Gastrocnemius medialis (tissue), 4 donors: Measurements from ENCODE around the gene WDR7. TPM values are rescaled to one million over a fixed set of nuclear protein-coding genes. Genes with fewer than 3 reads are reported as not detected.

Source experiments
- ATAC-seq, 2 donors: fragments of 150-250 bp; one replicate each; pipeline ENCODE4 v1.9.1; 2016
- DNase-seq, 2 donors: peaks; one replicate each; pipeline ENCODE4 v3.0.0-alpha.2; 2019
- H3K27ac ChIP-seq, 4 donors: fragments of 200-600 bp; sonication (generic); 1 replicate in 1 of 4; 2 replicates in 3 of 4; pipeline ENCODE4 v1.5.1; 2016 to 2018; ENCODE audit warnings: mild to moderate bottlenecking in 2 of 4, moderate library complexity in 1 of 4
- H3K27me3 ChIP-seq, 3 donors: fragments of 200-600 bp; sonication (generic) in 2 of 3; 1 replicate in 1 of 3; 2 replicates in 2 of 3; pipeline versions ENCODE4 v1.5.1 to v1.6.0; 2016 to 2019; ENCODE audit warnings: mild to moderate bottlenecking in 1 of 3, moderate library complexity in 1 of 3
- H3K36me3 ChIP-seq, 2 donors: fragments of 200-600 bp; sonication (generic) in 1 of 2; one replicate each; pipeline ENCODE4 v1.5.1; 2017 to 2018
- H3K4me1 ChIP-seq, 2 donors: fragments of 200-600 bp; sonication (generic) in 1 of 2; one replicate each; pipeline ENCODE4 v1.5.1; 2016 to 2017; ENCODE audit warnings: mild to moderate bottlenecking in 2 of 2
- H3K4me3 ChIP-seq, 4 donors: fragments of 200-600 bp; sonication (generic) in 3 of 4; 1 replicate in 1 of 4; 2 replicates in 3 of 4; pipeline ENCODE4 v1.5.1; 2016 to 2019; ENCODE audit warnings: mild to moderate bottlenecking in 2 of 4
- H3K9me3 ChIP-seq, 3 donors: fragments of 200-600 bp; sonication (generic) in 2 of 3; 1 replicate in 1 of 3; 2 replicates in 2 of 3; pipeline ENCODE4 v1.5.1; 2016 to 2019
- CTCF ChIP-seq, 5 experiments: fragments of 450-650 bp in 3 of 5; fragments of 200-600 bp in 2 of 5; sonication (generic) in 2 of 5; IDR thresholded peaks in 4 of 5; conservative IDR thresholded peaks in 1 of 5; 1 replicate in 4 of 5; 2 replicates in 1 of 5; pipeline ENCODE4 v1.5.1; 2016 to 2019; ENCODE audit warnings: antibody characterized with exemption in 5 of 5, mild to moderate bottlenecking in 3 of 5, moderate library complexity in 3 of 5
- POLR2A ChIP-seq, 2 donors: fragments of 450-650 bp; IDR thresholded peaks; one replicate each; pipeline ENCODE4 v1.6.1; 2017; ENCODE audit warnings: antibody characterized with exemption in 2 of 2, mild to moderate bottlenecking in 2 of 2, moderate library complexity in 2 of 2
- in situ Hi-C, 4 donors: fragments of 200-750 bp; cut with MboI; loops; one replicate each; pipeline versions ENCODE4 v1.15.0 to v1.8.0; 2017; ENCODE audit warnings: low sequenced_read_pairs in 4 of 4
- intact Hi-C: fragments of 100-400 bp; cut with DNase I; formaldehyde crosslinking; loops from one replicate; pipeline ENCODE4 v1.15.1; 2023; ENCODE audit warnings: low total_unique reads
- total RNA-seq, 4 donors: library from RNA; depleted of rRNA; stranded (reverse); fragments of >200 nt; gene quantifications; one replicate each; pipeline versions ENCODE4 v1.1.0 to v1.2.3, GENCODE V29; 2016

WDR7 gene
- total RNA-seq, 4 donors from 2014 or later: 20.5 to 24.2 (median 21.8) TPM

DNA sequence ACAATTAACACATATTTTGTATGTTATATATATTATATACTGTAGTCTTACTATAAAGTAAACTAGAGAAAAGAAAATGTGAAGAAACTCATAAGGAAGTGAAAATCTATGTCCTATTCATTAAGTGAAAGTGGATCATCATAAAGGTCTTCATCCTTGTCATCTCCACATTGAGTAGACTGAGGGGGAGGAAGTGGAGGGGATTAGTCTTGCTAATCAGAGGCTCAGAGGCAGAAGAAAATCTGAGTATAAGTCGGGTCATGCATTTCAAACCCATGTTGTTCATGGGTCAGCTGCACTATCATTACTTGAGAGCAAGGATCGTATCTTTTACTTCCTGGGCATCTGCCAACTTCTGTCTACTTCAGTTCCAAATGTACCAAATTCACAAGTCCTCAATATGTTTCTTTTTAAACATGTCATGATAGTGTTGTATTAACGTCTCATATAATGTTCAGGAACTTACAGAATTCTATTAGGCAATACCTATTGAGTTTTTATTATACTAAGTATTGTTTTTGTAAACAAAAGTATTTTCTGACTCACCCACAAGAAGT is 286.8 kb downstream of the WDR7 start:
- DNase-seq: no peak
- in situ Hi-C loops (no loop called here), intact Hi-C loops (no loop called here)
- Histone ChIP-seq H3K27ac (no peak overlapping the region), H3K36me3 (peaks cover 0 to 4% of the 10 kb centered on the region in 2 donors), H3K4me3 (no peak overlapping the region), H3K4me1 (no peaks in the 10 kb centered on the region), H3K27me3 (no peaks in the 10 kb centered on the region), H3K9me3 (no peaks in the 10 kb centered on the region)
- TF ChIP-seq CTCF (IDR thresholded peaks at IDR 0.05 in 4 of 5, conservative IDR thresholded peaks at IDR 0.05 in 1 of 5): no peak
- no peak for TF ChIP-seq POLR2A (IDR thresholded peaks at IDR 0.05)
- no peak for ATAC-seq

DNA sequence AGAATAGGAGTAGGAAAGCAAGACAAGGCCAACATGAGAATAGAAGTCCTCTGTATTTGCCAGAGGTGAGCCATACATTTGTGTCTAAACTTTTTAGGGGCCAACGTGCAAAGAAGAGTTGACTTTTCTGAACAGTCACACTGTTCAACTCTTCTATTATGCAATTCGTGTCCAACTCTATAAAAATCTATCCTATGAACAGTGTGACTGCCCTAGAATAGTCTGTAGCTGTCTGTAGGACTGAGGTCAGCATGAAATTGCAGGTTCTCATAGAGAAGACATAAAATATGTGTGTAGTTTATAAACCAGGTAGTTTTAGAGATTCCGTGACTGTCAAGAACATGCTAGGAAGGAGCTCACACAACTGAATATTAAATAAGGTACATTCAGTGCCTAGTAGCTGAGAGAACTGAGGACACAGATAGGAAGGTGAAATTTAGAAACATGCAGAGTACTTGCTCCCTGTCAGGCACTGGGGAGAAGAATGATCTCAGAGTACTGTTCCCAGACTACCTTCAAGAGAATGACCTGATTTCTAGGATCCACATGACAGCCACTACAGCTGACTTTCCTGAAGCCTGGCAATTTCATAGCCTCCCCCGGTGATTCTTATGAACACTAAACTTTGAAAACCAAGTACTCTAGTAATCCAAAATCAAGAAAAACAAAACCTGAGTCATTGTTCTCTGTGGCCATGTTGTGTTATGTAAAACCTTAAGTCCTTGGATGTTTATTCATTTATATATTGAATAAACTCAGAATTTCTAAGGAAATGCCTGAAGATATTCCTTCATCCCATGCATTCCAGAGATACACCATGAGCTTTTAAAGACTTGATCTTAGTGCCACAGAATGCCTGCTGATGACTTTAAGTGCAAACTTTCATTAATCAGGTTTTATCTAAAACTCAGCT is 294.3 kb downstream of the WDR7 start:
- Histone ChIP-seq H3K4me1 (no peaks in the 10 kb centered on the region), H3K36me3 (no peaks in the 10 kb centered on the region), H3K9me3 (no peaks in the 10 kb centered on the region), H3K4me3 (no peak overlapping the region), H3K27ac (no peak overlapping the region), H3K27me3 (no peaks in the 10 kb centered on the region)
- intact Hi-C loops: no loop called here
- ATAC-seq (no peak), DNase-seq (no peak)
- TF ChIP-seq CTCF (IDR thresholded peaks at IDR 0.05 in 4 of 5, conservative IDR thresholded peaks at IDR 0.05 in 1 of 5) (no peak), POLR2A (IDR thresholded peaks at IDR 0.05) (no peak)
- in situ Hi-C loops: no loop called here

- intact Hi-C loops (no loop called here), in situ Hi-C loops (no loop called here)
- no peaks in the 10 kb centered on the region for H3K9me3 ChIP-seq
- H3K27me3 ChIP-seq: no peaks in the 10 kb centered on the region
- no peak for TF ChIP-seq POLR2A (IDR thresholded peaks at IDR 0.05)
- no peak for TF ChIP-seq CTCF (IDR thresholded peaks at IDR 0.05 in 4 of 5, conservative IDR thresholded peaks at IDR 0.05 in 1 of 5)
- no peaks in the 10 kb centered on the region for H3K4me1 ChIP-seq
- H3K36me3 ChIP-seq: no peaks in the 10 kb centered on the region
- H3K4me3 ChIP-seq: no peak overlapping the region
- no peak for DNase-seq
- ATAC-seq: no peak
- H3K27ac ChIP-seq: no peak overlapping the region
Measured at GRCh38 chr18:56947236-56947635, 296.1 kb downstream of the WDR7 start.

- DNase-seq (no peak), ATAC-seq (no peak)
- no peak overlapping the region for H3K4me3 ChIP-seq
- in situ Hi-C loops (loop anchor here in 1 of 4 donors (25.0 kb wide), 1 partner anchor 110 kb away; no protein-coding TSS in a partner anchor), intact Hi-C loops (no loop called here)
- no peaks in the 10 kb centered on the region for H3K9me3 ChIP-seq
- no peak overlapping the region for H3K27ac ChIP-seq
- H3K4me1 ChIP-seq: no peaks in the 10 kb centered on the region
- H3K36me3 ChIP-seq: no peaks in the 10 kb centered on the region
- TF ChIP-seq CTCF (IDR thresholded peaks at IDR 0.05 in 4 of 5, conservative IDR thresholded peaks at IDR 0.05 in 1 of 5) (no peak), POLR2A (IDR thresholded peaks at IDR 0.05) (no peak)
- H3K27me3 ChIP-seq: no peaks in the 10 kb centered on the region
Measured at GRCh38 chr18:56952026-56952425, 300.9 kb downstream of the WDR7 start.
